Skeletal muscle satellite cell (primary cell): ENCODE results near the gene ANKRD13D.

Experiments
- H3K27me3 ChIP-seq: 2 replicates; pipeline ENCODE4 v1.7.0; 2013; ENCODE audit warnings: low read length; ENCODE audit not compliant: control insufficient read depth, insufficient read depth
- H3K36me3 ChIP-seq: 2 replicates; pipeline ENCODE4 v1.7.0; 2013; ENCODE audit warnings: mild to moderate bottlenecking, control low read depth, low read length; ENCODE audit not compliant: insufficient read depth
- H3K4me1 ChIP-seq: 2 replicates; pipeline ENCODE4 v1.7.0; 2013; ENCODE audit warnings: low read length; ENCODE audit not compliant: control insufficient read depth, insufficient read depth
- H3K4me2 ChIP-seq: 2 replicates; pipeline ENCODE4 v1.7.0; 2013; ENCODE audit warnings: mild to moderate bottlenecking, low read length
- H3K4me3 ChIP-seq: 2 replicates; pipeline ENCODE4 v1.7.0; 2013; ENCODE audit warnings: low read length
- H3K9ac ChIP-seq: 2 replicates; pipeline ENCODE4 v1.7.0; 2013; ENCODE audit warnings: mild to moderate bottlenecking, low read depth, low read length, moderate library complexity
- H3K9me3 ChIP-seq: replicated peaks from 2 replicates; pipeline ENCODE4 v1.7.0; 2013; ENCODE audit warnings: mild to moderate bottlenecking, control low read depth, low read length

ANKRD13D gene

DNA sequence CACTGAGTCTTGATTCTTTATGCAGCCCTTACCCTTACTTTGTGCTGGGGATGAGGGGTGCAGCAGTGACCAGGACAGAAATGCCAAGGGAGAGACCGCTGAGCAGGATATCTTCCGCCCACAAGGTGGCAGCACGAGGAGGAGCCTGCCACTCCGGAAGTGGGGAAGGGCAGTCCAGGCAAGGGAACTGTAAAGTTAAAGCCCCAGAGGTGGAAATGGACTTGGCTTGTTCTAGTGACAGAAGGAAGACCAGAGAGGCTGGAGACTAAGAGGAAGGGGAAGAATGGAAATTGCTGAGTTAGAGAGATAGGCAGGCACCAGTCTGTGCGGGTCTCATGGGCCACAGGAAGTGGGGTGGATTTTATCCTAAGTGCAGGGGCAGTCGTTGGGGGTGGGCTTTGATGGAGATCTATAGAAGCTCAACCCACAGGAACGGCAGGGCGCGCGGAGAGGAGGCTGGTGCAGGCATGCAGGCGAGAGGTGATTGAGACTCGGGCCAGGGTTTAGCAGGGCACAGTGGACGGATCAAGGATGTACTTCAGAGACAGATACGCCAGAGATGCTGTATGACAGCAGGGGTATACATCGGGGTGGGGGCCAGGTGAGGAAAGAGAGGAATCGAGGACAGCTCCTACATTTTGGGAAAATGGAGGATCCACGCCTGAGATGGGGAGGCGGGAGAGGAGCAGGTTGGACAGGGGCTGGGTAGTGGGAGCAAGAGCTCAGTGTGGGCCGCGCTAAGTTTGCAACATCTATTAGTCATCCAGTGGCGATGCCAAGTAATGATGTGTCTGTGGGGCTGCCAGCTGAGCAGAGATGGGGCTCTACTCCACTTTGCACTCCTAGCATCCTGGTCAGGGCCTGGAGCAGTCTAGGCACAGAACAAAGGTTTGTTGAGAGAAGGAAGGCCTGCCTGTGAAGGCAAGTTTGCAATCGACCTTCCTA, 26.1 kb upstream of the ANKRD13D start:
- H3K4me1 ChIP-seq: peaks cover 28% of the 10 kb centered on the region
- no peaks in the 10 kb centered on the region for H3K27me3 ChIP-seq
- H3K36me3 ChIP-seq: peaks cover 8% of the 10 kb centered on the region
- H3K4me2 ChIP-seq: peak overlapping the region; percentile 64
- no peak overlapping the region for H3K9ac ChIP-seq
- no peaks in the 10 kb centered on the region for H3K9me3 ChIP-seq
- peak overlapping the region; percentile 35 for H3K4me3 ChIP-seq

DNA sequence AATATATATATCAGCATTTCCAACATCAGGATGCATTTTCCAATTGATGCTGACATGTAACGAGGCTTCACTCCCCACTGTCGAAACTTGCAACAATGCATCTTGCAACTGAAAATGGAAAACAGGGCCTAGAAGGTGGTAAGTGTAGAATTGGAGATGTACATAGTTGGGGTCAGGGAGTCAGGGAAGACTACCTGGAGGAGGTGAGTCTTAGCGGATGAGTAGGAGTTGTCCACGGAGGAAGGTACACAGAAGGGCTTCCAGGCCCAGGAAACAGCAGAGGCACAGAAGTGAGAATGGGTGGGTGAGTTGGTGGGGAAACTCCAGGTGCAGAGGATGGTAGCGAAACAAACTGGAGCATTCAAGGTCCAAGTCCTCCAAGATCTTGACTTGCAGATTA, 24.8 kb upstream of the ANKRD13D start:
- Histone ChIP-seq H3K36me3 (peaks cover 8% of the 10 kb centered on the region), H3K27me3 (no peaks in the 10 kb centered on the region), H3K4me2 (no peak overlapping the region), H3K4me3 (no peak overlapping the region), H3K9ac (no peak overlapping the region), H3K9me3 (no peaks in the 10 kb centered on the region), H3K4me1 (peaks cover 38% of the 10 kb centered on the region)

DNA sequence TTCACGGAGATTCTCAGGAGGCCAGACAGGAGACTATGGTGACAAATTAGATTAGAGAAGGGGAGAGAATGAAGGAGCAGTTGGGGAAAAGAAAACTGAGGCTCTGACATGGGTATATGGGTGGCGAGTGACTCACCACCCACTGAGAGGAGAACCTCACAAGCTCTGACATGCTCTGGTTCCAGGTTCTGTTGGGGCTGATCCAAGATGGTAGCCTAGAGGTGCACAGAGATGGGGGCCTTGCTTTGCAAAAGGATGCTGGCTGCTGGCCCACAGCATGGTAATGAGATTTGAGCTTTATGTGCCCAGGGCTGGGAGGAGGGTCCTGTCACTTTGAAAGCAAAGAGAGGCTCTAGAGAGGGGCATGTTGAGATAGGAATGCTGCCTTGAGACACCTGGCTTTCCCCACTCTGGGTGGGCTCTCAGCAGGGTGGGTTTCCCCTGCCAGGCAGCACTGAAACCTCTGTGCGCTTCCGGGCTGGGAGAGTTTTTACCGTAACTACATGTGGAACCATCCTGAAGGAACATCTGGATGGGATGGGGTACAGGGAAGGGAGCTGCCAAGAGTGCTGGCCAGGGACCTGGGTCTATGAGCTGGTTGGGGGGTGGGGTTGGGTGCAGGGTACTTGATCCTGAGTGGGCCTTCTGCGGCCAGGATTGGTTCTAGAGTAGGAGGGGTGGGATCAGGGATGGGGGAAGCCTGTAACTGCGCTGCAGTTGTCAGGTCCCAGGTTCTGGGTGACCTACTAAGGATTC, 24.0 kb upstream of the ANKRD13D start:
- H3K9me3 ChIP-seq: no peaks in the 10 kb centered on the region
- H3K4me1 ChIP-seq: peaks cover 46% of the 10 kb centered on the region
- H3K9ac ChIP-seq: no peak overlapping the region
- H3K36me3 ChIP-seq: peaks cover 8% of the 10 kb centered on the region
- H3K4me2 ChIP-seq: no peak overlapping the region
- no peak overlapping the region for H3K4me3 ChIP-seq
- H3K27me3 ChIP-seq: no peaks in the 10 kb centered on the region

- Histone ChIP-seq H3K27me3 (no peaks in the 10 kb centered on the region), H3K4me3 (peak overlapping the region; percentile 63), H3K9ac (peak overlapping the region; percentile 30), H3K4me2 (peak overlapping the region; percentile 71), H3K36me3 (peaks cover 8% of the 10 kb centered on the region), H3K4me1 (peaks cover 53% of the 10 kb centered on the region), H3K9me3 (no peaks in the 10 kb centered on the region)
Observed at GRCh38 chr11:67265633-67266448, 23.3 kb upstream of the ANKRD13D start.

GRCh38 chr11:67266449-67267187, 22.5 kb upstream of the ANKRD13D start, which contains the start of gene GRK2:
Gene GRK2 (plus strand): TSS chr11:67266473. CDS start chr11:67266700, 227 bp downstream.
- peaks cover 61% of the 10 kb centered on the region for H3K4me1 ChIP-seq

GRCh38 chr11:67267188-67268080, 21.7 kb upstream of the ANKRD13D start:
- no peaks in the 10 kb centered on the region for H3K9me3 ChIP-seq
- H3K4me1 ChIP-seq: peaks cover 67% of the 10 kb centered on the region
- no peaks in the 10 kb centered on the region for H3K27me3 ChIP-seq
- peaks cover 8% of the 10 kb centered on the region for H3K36me3 ChIP-seq
- H3K9ac ChIP-seq: peak overlapping the region; percentile 88
- H3K4me3 ChIP-seq: peak overlapping the region; percentile 93
- H3K4me2 ChIP-seq: peak overlapping the region; percentile 98

More at GRCh38 chr11:67266449-67267187, 22.5 kb upstream of the ANKRD13D start, which contains the start of gene GRK2:
- Histone ChIP-seq H3K4me3 (peak within 1 kb of the TSS; percentile 93), H3K4me2 (peak within 1 kb of the TSS; percentile 98), H3K9ac (peak within 1 kb of the TSS; percentile 88), H3K27me3 (no peaks in the 10 kb centered on the region), H3K36me3 (peaks cover 8% of the 10 kb centered on the region), H3K9me3 (no peaks in the 10 kb centered on the region)

- Histone ChIP-seq H3K9me3 (no peaks in the 10 kb centered on the region), H3K4me2 (peak overlapping the region; percentile 98), H3K27me3 (no peaks in the 10 kb centered on the region), H3K4me3 (peak overlapping the region; percentile 93), H3K4me1 (peaks cover 68% of the 10 kb centered on the region), H3K9ac (peak overlapping the region; percentile 88), H3K36me3 (peaks cover 11% of the 10 kb centered on the region)
Observed at GRCh38 chr11:67268081-67268961, 20.8 kb upstream of the ANKRD13D start.

DNA sequence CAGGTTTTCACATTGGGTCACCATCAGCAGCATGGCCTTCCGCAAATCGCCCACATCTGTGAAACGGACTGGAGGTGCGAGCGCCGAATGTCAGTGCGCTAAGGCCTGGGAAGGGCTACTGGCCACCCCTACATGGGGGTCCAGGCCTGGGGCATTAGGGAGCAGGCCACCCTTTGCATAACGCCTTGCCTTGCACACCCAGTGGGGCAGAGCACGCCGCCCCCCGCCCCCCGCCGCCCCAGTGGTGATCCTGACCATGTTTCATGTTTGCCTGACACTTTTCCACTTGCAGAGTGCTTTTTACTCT, 20.2 kb upstream of the ANKRD13D start:
- Histone ChIP-seq H3K9me3 (no peaks in the 10 kb centered on the region), H3K4me3 (no peak overlapping the region), H3K4me1 (peaks cover 68% of the 10 kb centered on the region), H3K9ac (no peak overlapping the region), H3K27me3 (no peaks in the 10 kb centered on the region), H3K36me3 (peaks cover 11% of the 10 kb centered on the region), H3K4me2 (peak overlapping the region; percentile 68)

DNA sequence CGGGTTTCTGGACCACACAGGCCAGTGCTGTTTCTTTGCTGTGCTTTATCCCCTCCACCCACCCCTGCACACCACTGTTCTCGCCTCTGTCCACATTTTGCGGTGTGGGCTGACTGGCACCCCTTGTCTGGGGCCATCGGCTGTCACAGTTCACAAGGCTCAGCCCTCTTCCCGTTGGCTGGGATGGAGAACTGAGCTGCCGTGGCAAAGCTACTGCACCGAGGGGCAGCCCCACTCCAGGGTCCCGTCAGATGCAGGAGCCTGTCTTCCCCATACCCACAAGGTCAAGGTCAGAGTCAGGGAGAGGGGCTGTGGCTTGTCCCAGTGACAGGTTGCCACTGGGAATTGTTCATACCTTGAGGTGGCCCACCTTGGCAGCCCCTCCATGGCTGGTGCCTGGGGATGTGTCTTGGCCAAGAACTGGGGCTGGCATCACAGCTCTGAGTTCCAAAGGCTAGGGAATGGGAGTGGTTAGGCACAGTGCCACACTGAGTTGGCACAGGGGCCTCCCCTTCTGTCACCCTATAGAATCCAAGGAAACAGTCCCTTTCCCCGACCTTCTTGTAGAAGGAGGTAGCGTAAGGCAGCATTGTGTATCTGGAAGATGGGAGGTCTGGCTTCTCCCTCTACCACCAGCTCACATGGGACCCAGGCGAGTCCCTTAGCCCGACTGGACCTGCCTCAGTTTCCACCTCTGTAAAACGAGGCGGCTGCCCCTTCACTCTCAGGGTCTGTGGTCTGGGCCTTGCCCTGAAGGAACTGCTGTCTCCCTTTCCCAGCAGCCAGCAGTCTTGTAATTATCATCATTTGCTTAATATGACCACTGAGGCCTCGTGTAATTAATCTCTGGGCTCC, 19.5 kb upstream of the ANKRD13D start:
- Histone ChIP-seq H3K27me3 (no peaks in the 10 kb centered on the region), H3K9me3 (no peaks in the 10 kb centered on the region), H3K36me3 (peaks cover 11% of the 10 kb centered on the region), H3K4me1 (peaks cover 69% of the 10 kb centered on the region), H3K9ac (peak overlapping the region; percentile 28), H3K4me3 (peak overlapping the region; percentile 27), H3K4me2 (peak overlapping the region; percentile 68)
